ENCODE results near the gene SLC15A4.
"Not testable (repeated sequence)": the region's sequence is repeated elsewhere in the genome, so short reads cannot be mapped to it uniquely, and the experiment has no call there.

Gene SLC15A4

GRCh38 chr12:128823916-128824839 is at the start of gene SLC15A4:
Gene SLC15A4 (minus strand): TSS chr12:128823958. CDS start chr12:128823943, 15 bp downstream.
- peak; percentile 80 for DNase-seq

- no peak for DNase-seq
These were observed 48.5 kb upstream of the SLC15A4 start for GRCh38 chr12:128872303-128872702.

GRCh38 chr12:128871516-128871892 is 47.7 kb upstream of the SLC15A4 start:
- DNase-seq = no peak

GRCh38 chr12:128867466-128867865 is 43.7 kb upstream of the SLC15A4 start:
- no peak for DNase-seq

- no peak for DNase-seq
These were observed 40.9 kb upstream of the SLC15A4 start for GRCh38 chr12:128864516-128865186.

GRCh38 chr12:128863957-128864356 is 40.2 kb upstream of the SLC15A4 start:
- no peak for DNase-seq

- DNase-seq = no peak
These were observed 37.7 kb upstream of the SLC15A4 start for GRCh38 chr12:128861226-128862016.

- DNase-seq = no peak
These were observed 35.6 kb upstream of the SLC15A4 start for GRCh38 chr12:128859311-128859710.

- DNase-seq = no peak
These were observed 33.5 kb upstream of the SLC15A4 start for GRCh38 chr12:128857133-128857763.

- DNase-seq = no peak
These were observed 33.0 kb upstream of the SLC15A4 start for GRCh38 chr12:128856791-128857078.

GRCh38 chr12:128856035-128856790 is 32.5 kb upstream of the SLC15A4 start:
- DNase-seq = no peak

- no peak for DNase-seq
These were observed 29.9 kb upstream of the SLC15A4 start for GRCh38 chr12:128853600-128854197.

GRCh38 chr12:128852885-128853599 is 29.3 kb upstream of the SLC15A4 start, which contains the start of gene GLT1D1:
Gene GLT1D1 (plus strand): TSS chr12:128853478. CDS start chr12:128853582, 104 bp downstream.
- no peak for DNase-seq

- no peak for DNase-seq
These were observed 28.4 kb upstream of the SLC15A4 start for GRCh38 chr12:128852026-128852698.

- not testable (repeated sequence) for DNase-seq
These were observed 27.7 kb upstream of the SLC15A4 start for GRCh38 chr12:128851429-128851828.

GRCh38 chr12:128850400-128850799 is 26.6 kb upstream of the SLC15A4 start:
- no peak for DNase-seq

- DNase-seq = not testable (repeated sequence)
These were observed 26.0 kb upstream of the SLC15A4 start for GRCh38 chr12:128849806-128850205.

GRCh38 chr12:128848371-128848770 is 24.6 kb upstream of the SLC15A4 start:
- DNase-seq = no peak

GRCh38 chr12:128846671-128847070 is 22.9 kb upstream of the SLC15A4 start:
- not testable (repeated sequence) for DNase-seq

GRCh38 chr12:128844031-128844635 is 20.4 kb upstream of the SLC15A4 start:
- no peak for DNase-seq
